ENCODE measurements around the gene PKMYT1. TPM values are rescaled to one million over a fixed set of nuclear protein-coding genes. Genes with fewer than 3 reads are reported as not detected.

The PKMYT1 gene
- polyA plus RNA-seq, 2 of the 4 experiments (the other 2 are of a cell fraction) = 10.5 to 50.5 TPM

- H3K9me3 ChIP-seq = no peaks in the 10 kb centered on the region
- peaks cover 34% of the 10 kb centered on the region for H3K4me1 ChIP-seq
- ATAC-seq (peak; percentile 17 to 63), DNase-seq (ENCODE audit: low read depth in 1 of 2, low spot score in 1 of 2) (peak; percentile 83 to 99), FAIRE-seq (peak; percentile 89)
- ChIA-PET CTCF (interaction anchor here (0.6 to 11.0 kb wide), 11 partner anchors 7 to 126 kb away, joined by 3 to 214 read pairs (median 5); partner anchors contain the start of genes BICDL2 and CLDN9), POLR2A (interaction anchor here (0.6 to 6.2 kb wide), 9 partner anchors 8 to 85 kb away, joined by 3 to 107 read pairs (median 5); partner anchors contain the start of gene MMP25)
- peak within 1 kb of the TSS; percentile 98 to 100 for H3K27ac ChIP-seq
- H3K4me3 ChIP-seq = peak within 1 kb of the TSS; percentile 93
- H3K4me2 ChIP-seq = peak within 1 kb of the TSS; percentile 89
- WGBS (ENCODE audit: missing lambda C conversion rate) = under 1% methylated on average over 28 of the region's 69 CpGs
- TF ChIP-seq ZSCAN20 (CRISPR knock-in tag; IDR thresholded peaks at IDR 0.05) = no peak
- TF ChIP-seq, protein P1, sequence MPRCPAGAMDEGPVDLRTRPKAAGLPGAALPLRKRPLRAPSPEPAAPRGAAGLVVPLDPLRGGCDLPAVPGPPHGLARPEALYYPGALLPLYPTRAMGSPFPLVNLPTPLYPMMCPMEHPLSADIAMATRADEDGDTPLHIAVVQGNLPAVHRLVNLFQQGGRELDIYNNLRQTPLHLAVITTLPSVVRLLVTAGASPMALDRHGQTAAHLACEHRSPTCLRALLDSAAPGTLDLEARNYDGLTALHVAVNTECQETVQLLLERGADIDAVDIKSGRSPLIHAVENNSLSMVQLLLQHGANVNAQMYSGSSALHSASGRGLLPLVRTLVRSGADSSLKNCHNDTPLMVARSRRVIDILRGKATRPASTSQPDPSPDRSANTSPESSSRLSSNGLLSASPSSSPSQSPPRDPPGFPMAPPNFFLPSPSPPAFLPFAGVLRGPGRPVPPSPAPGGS (IDR thresholded peaks at IDR 0.05) = peak; percentile 58; the same call in 2 of the 3 replicates
- no peak for TF ChIP-seq JUNB (IDR thresholded peaks at IDR 0.05)
- TF ChIP-seq EHMT2 (IDR thresholded peaks at IDR 0.05; ENCODE audit: low read depth) = no peak
- TF ChIP-seq CBX2 (IDR thresholded peaks at IDR 0.05; ENCODE audit: borderline replicate concordance, low read depth) = no peak
- peak; percentile 93 for TF ChIP-seq HMGXB4 (CRISPR knock-in tag; IDR thresholded peaks at IDR 0.05; ENCODE audit: borderline replicate concordance)
- peak; percentile 99 for TF ChIP-seq TFCP2L1 (CRISPR knock-in tag; IDR thresholded peaks at IDR 0.05)
- TF ChIP-seq, protein P2, sequence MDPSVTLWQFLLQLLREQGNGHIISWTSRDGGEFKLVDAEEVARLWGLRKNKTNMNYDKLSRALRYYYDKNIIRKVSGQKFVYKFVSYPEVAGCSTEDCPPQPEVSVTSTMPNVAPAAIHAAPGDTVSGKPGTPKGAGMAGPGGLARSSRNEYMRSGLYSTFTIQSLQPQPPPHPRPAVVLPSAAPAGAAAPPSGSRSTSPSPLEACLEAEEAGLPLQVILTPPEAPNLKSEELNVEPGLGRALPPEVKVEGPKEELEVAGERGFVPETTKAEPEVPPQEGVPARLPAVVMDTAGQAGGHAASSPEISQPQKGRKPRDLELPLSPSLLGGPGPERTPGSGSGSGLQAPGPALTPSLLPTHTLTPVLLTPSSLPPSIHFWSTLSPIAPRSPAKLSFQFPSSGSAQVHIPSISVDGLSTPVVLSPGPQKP (IDR thresholded peaks at IDR 0.05; ENCODE audit: low read depth, low read length) = no peak
- TF ChIP-seq, protein P3, sequence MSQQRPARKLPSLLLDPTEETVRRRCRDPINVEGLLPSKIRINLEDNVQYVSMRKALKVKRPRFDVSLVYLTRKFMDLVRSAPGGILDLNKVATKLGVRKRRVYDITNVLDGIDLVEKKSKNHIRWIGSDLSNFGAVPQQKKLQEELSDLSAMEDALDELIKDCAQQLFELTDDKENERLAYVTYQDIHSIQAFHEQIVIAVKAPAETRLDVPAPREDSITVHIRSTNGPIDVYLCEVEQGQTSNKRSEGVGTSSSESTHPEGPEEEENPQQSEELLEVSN (IDR thresholded peaks at IDR 0.05; ENCODE audit: borderline replicate concordance, low read depth) = peak; percentile 45; the same call in 1 of the 2 replicates
- peak; percentile 65; the same call in 1 of the 2 replicates for TF ChIP-seq EHF (CRISPR knock-in tag; IDR thresholded peaks at IDR 0.05)
- no peak; the same call in none of the 2 replicates for TF ChIP-seq MYC (IDR thresholded peaks at IDR 0.05; ENCODE audit: borderline replicate concordance, low read length)
- TF ChIP-seq PHF8 (IDR thresholded peaks at IDR 0.05; ENCODE audit: borderline replicate concordance, low read depth) = peak; percentile 76; the same call in 1 of the 2 replicates
- no peak for TF ChIP-seq FOSL2 (IDR thresholded peaks at IDR 0.05)
- TF ChIP-seq FOSL2 (CRISPR knock-in tag; IDR thresholded peaks at IDR 0.05) = peak; percentile 59; the same call in 1 of the 2 replicates
- TF ChIP-seq, protein P4, sequence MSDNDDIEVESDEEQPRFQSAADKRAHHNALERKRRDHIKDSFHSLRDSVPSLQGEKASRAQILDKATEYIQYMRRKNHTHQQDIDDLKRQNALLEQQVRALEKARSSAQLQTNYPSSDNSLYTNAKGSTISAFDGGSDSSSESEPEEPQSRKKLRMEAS (IDR thresholded peaks at IDR 0.05) = peak; percentile 92
- TF ChIP-seq FOSB (CRISPR knock-in tag; IDR thresholded peaks at IDR 0.05) = peak; percentile 99
- no peak for TF ChIP-seq RFX5 (IDR thresholded peaks at IDR 0.05)
- TF ChIP-seq CEBPB (IDR thresholded peaks at IDR 0.05) = no peak; a peak in 1 of 4 replicates
- peak in 1 of 2 experiments; percentile 96; a peak in 4 of 5 replicates for TF ChIP-seq JUN (IDR thresholded peaks at IDR 0.05)
- no peak for TF ChIP-seq NFE2L2 (conservative IDR thresholded peaks at IDR 0.05; ENCODE audit: low read length)
- TF ChIP-seq MAFK (IDR thresholded peaks at IDR 0.05; ENCODE audit: partially characterized antibody) = no peak
- peak; percentile 69 for TF ChIP-seq POLR2A (IDR thresholded peaks at IDR 0.05; ENCODE audit: low read length)
- no peak for TF ChIP-seq RNF2 (IDR thresholded peaks at IDR 0.05; ENCODE audit: borderline replicate concordance, low read depth)
- no peak for TF ChIP-seq HDAC2 (IDR thresholded peaks at IDR 0.05)
- peak; percentile 99 for TF ChIP-seq RARB (CRISPR knock-in tag; IDR thresholded peaks at IDR 0.05)
- no peak; the same call in 1 of the 2 replicates for TF ChIP-seq MAZ (IDR thresholded peaks at IDR 0.05; ENCODE audit: borderline replicate concordance, low read depth, low read length)
- TF ChIP-seq EP300 (IDR thresholded peaks at IDR 0.05) = 0 out of 5 replicates have a peak, but pooled peaks of 1 of the 2 experiments have one; percentile 16
- TF ChIP-seq HOXB13 (CRISPR knock-in tag; IDR thresholded peaks at IDR 0.05; ENCODE audit: low read depth) = no peak
- no peak for TF ChIP-seq BHLHE40 (IDR thresholded peaks at IDR 0.05; ENCODE audit: low read depth, low read length)
- TF ChIP-seq ZFP36 (IDR thresholded peaks at IDR 0.05; ENCODE audit: borderline replicate concordance, partially characterized antibody) = no peak
- TF ChIP-seq, protein P5, sequence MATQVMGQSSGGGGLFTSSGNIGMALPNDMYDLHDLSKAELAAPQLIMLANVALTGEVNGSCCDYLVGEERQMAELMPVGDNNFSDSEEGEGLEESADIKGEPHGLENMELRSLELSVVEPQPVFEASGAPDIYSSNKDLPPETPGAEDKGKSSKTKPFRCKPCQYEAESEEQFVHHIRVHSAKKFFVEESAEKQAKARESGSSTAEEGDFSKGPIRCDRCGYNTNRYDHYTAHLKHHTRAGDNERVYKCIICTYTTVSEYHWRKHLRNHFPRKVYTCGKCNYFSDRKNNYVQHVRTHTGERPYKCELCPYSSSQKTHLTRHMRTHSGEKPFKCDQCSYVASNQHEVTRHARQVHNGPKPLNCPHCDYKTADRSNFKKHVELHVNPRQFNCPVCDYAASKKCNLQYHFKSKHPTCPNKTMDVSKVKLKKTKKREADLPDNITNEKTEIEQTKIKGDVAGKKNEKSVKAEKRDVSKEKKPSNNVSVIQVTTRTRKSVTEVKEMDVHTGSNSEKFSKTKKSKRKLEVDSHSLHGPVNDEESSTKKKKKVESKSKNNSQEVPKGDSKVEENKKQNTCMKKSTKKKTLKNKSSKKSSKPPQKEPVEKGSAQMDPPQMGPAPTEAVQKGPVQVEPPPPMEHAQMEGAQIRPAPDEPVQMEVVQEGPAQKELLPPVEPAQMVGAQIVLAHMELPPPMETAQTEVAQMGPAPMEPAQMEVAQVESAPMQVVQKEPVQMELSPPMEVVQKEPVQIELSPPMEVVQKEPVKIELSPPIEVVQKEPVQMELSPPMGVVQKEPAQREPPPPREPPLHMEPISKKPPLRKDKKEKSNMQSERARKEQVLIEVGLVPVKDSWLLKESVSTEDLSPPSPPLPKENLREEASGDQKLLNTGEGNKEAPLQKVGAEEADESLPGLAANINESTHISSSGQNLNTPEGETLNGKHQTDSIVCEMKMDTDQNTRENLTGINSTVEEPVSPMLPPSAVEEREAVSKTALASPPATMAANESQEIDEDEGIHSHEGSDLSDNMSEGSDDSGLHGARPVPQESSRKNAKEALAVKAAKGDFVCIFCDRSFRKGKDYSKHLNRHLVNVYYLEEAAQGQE (IDR thresholded peaks at IDR 0.05) = 0 out of 2 replicates have a peak, but pooled peaks have one; percentile 28
- no peak; the same call in 1 of the 2 replicates for TF ChIP-seq FOXS1 (CRISPR knock-in tag; IDR thresholded peaks at IDR 0.05)
These were observed 43.6 kb upstream of the PKMYT1 start, which contains the start of the genes HCFC1R1 and THOC6 for GRCh38 chr16:3023669-3024478. Gene HCFC1R1 (minus strand): TSS chr16:3023942. CDS start chr16:3023941, 1 bp downstream. Gene THOC6 (plus strand): TSS chr16:3024035. CDS start chr16:3024327, 292 bp downstream.

Measured in A549 (cell line).